Neural crest cell (in vitro differentiated cells): Measurements from ENCODE around the gene KRTAP5-6. TPM values are rescaled to one million over a fixed set of nuclear protein-coding genes. Genes with fewer than 3 reads are reported as not detected.

ENCODE experiments used
- DNase-seq: peaks from one replicate; pipeline ENCODE4 v3.0.0; 2021; ENCODE audit warnings: low read depth, mixed read lengths, low spot score
- H3K27ac Mint-ChIP-seq: one replicate; pipeline ENCODE4 v1.8.0; 2021; ENCODE audit warnings: mild to moderate bottlenecking, mixed read lengths; ENCODE audit not compliant: unreplicated experiment
- H3K27me3 Mint-ChIP-seq: 2 replicates; pipeline ENCODE4 v1.8.0; 2021; ENCODE audit warnings: low read depth, mild to moderate bottlenecking, mixed read lengths
- H3K36me3 Mint-ChIP-seq: 2 replicates; pipeline ENCODE4 v1.8.0; 2021; ENCODE audit warnings: low read depth, mild to moderate bottlenecking, mixed read lengths
- H3K4me1 Mint-ChIP-seq: 2 replicates; pipeline ENCODE4 v1.8.0; 2021; ENCODE audit warnings: mixed read lengths
- H3K4me3 Mint-ChIP-seq: one replicate; pipeline ENCODE4 v1.8.0; 2021; ENCODE audit warnings: mild to moderate bottlenecking, mixed read lengths
- H3K9me3 Mint-ChIP-seq: 2 replicates; pipeline ENCODE4 v1.8.0; 2021; ENCODE audit warnings: mixed read lengths
- CTCF ChIP-seq: fragments of 200-600 bp; sonication (generic); conservative IDR thresholded peaks from 2 replicates; pipeline ENCODE4 v1.5.0; 2021; ENCODE audit warnings: antibody characterized with exemption, mild to moderate bottlenecking
- total RNA-seq: library from RNA; stranded (reverse); gene quantifications from 2 replicates; pipeline ENCODE4 v1.2.1, GENCODE V29; 2021

KRTAP5-6 gene
- total RNA-seq, 1 donor from 2014 or later, result not detected

DNA sequence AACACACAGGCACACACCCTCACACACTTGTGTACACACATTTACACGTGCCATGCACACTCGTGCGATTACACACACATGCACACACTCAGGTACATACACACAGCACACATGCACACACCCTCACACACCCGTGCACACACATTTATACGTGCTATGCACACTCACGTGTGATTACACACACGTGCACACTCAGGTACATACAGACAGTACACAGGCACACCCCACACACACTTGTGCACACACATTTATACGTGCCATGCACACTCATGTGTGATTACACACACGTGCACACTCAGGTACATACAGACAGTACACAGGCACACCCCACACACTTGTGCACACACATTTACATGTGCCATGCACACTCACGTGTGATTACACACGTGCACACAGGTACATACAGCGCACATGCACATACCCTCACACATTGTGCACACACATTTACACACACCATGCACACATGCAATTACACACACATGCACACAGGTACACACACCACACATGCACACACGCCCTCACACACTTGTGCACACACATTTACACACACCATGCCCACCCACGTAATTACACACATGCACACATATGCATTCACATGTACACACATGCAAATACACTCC, 48.8 kb downstream of the KRTAP5-6 start:
- no peak overlapping the region for H3K4me3 Mint-ChIP-seq
- peaks cover 8% of the 10 kb centered on the region for H3K9me3 Mint-ChIP-seq
- peaks cover 38% of the 10 kb centered on the region for H3K27me3 Mint-ChIP-seq

GRCh38 chr11:1746511-1746931, 49.5 kb downstream of the KRTAP5-6 start:
- H3K27ac Mint-ChIP-seq, result no peak overlapping the region

More for the DNA sequence above, 48.8 kb downstream of the KRTAP5-6 start:
- Mint-ChIP-seq H3K4me1 (peaks cover 17% of the 10 kb centered on the region), H3K36me3 (peaks cover 5% of the 10 kb centered on the region), H3K27ac (no peak overlapping the region)
- TF ChIP-seq CTCF, result no peak
- DNase-seq, result no peak

DNA sequence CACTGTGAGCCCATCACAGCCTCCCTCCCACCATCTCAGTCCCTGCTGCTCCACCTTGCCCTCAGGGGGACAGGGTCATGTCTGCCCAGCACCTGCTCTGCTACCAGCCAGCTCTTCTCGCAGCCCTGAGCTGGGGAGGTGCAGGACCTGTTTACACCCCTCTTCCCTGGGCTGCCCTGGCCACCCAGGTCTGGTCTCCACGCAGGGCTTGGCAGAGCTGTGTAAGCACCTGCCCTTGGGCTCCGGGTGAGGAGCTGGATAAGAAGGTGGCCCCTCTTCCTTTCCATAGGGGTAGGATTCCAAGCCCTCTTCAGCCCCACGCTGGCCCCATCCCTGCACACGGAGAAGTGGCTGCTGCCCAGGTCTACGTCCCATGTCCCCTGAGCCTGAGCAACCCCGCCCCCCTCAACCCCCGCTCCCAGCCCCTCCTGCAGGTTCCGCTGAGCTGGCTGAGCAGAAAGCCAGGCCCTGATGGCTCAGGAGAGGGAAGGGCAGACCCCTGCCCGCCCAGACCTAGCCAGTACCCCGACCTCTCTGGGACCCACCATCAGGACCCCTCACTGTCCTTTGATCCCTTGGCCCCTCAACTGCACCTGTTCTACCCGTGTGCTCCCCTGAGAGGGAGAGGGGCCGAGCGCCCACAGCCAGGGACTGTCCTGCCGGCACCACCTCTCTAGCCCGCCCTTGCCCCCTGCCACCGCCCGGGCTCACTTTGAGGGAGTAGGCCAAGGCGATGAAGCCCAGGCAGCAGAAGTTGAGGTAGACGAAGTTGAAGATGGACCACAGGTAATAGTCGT, 50.2 kb downstream of the KRTAP5-6 start:
- no peak for DNase-seq
- TF ChIP-seq CTCF, result no peak
- peaks cover 38% of the 10 kb centered on the region for H3K27me3 Mint-ChIP-seq
- H3K27ac Mint-ChIP-seq, result no peak overlapping the region
- H3K9me3 Mint-ChIP-seq, result peaks cover 8% of the 10 kb centered on the region
- H3K4me1 Mint-ChIP-seq, result peaks cover 17% of the 10 kb centered on the region
- H3K4me3 Mint-ChIP-seq, result no peak overlapping the region
- H3K36me3 Mint-ChIP-seq, result peaks cover 5% of the 10 kb centered on the region

More at GRCh38 chr11:1746511-1746931, 49.5 kb downstream of the KRTAP5-6 start:
- peaks cover 38% of the 10 kb centered on the region for H3K27me3 Mint-ChIP-seq
- DNase-seq, result no peak
- no peak overlapping the region for H3K4me3 Mint-ChIP-seq
- peaks cover 5% of the 10 kb centered on the region for H3K36me3 Mint-ChIP-seq
- peaks cover 8% of the 10 kb centered on the region for H3K9me3 Mint-ChIP-seq
- TF ChIP-seq CTCF, result no peak
- peaks cover 17% of the 10 kb centered on the region for H3K4me1 Mint-ChIP-seq

Other genes starting within 250 kb of the KRTAP5-6 start
- gene MOB2, start 210.4 kb upstream of the KRTAP5-6 start, total RNA-seq, result 17.3 and 19.3 TPM in 2 replicates
- gene DUSP8, start 124.9 kb upstream of the KRTAP5-6 start, total RNA-seq, result 8.4 and 10.1 TPM in 2 replicates
- not detected in 2 replicates for gene KRTAP5-1, start 111.9 kb upstream of the KRTAP5-6 start, total RNA-seq
- gene KRTAP5-2, start 98.9 kb upstream of the KRTAP5-6 start, total RNA-seq, result not detected in 2 replicates
- not detected in 2 replicates for gene KRTAP5-3, start 88.7 kb upstream of the KRTAP5-6 start, total RNA-seq
- not detected in 2 replicates for gene KRTAP5-4, start 75.1 kb upstream of the KRTAP5-6 start, total RNA-seq
- gene KRTAP5-5, start 67.4 kb upstream of the KRTAP5-6 start, total RNA-seq, result not detected in 2 replicates
- gene IFITM10, start 53.4 kb downstream of the KRTAP5-6 start, total RNA-seq, result 0.66 TPM in 1 of 2 replicates, not detected in the other
- 95.5 and 109 TPM in 2 replicates for gene CTSD, start 66.7 kb downstream of the KRTAP5-6 start, total RNA-seq
- gene SYT8, start 137.8 kb downstream of the KRTAP5-6 start, total RNA-seq, result not detected in 2 replicates
- gene TNNI2, start 141.8 kb downstream of the KRTAP5-6 start, total RNA-seq, result not detected in 2 replicates
- gene LSP1, start 155.9 kb downstream of the KRTAP5-6 start, total RNA-seq, result not detected in 2 replicates
- gene PRR33, start 194.7 kb downstream of the KRTAP5-6 start, total RNA-seq, result not detected in 2 replicates
- not detected in 2 replicates for gene TNNT3, start 222.5 kb downstream of the KRTAP5-6 start, total RNA-seq